Neural crest cell (in vitro differentiated cells): ENCODE measurements around the gene NUAK2. TPM values are rescaled to one million over a fixed set of nuclear protein-coding genes. Genes with fewer than 3 reads are reported as not detected.

Source experiments
- DNase-seq: peaks from one replicate; pipeline ENCODE4 v3.0.0; 2021; ENCODE audit warnings: low read depth, mixed read lengths, low spot score
- H3K27ac Mint-ChIP-seq: one replicate; pipeline ENCODE4 v1.8.0; 2021; ENCODE audit warnings: mild to moderate bottlenecking, mixed read lengths; ENCODE audit not compliant: unreplicated experiment
- H3K27me3 Mint-ChIP-seq: 2 replicates; pipeline ENCODE4 v1.8.0; 2021; ENCODE audit warnings: low read depth, mild to moderate bottlenecking, mixed read lengths
- H3K36me3 Mint-ChIP-seq: 2 replicates; pipeline ENCODE4 v1.8.0; 2021; ENCODE audit warnings: low read depth, mild to moderate bottlenecking, mixed read lengths
- H3K4me1 Mint-ChIP-seq: 2 replicates; pipeline ENCODE4 v1.8.0; 2021; ENCODE audit warnings: mixed read lengths
- H3K4me3 Mint-ChIP-seq: one replicate; pipeline ENCODE4 v1.8.0; 2021; ENCODE audit warnings: mild to moderate bottlenecking, mixed read lengths
- H3K9me3 Mint-ChIP-seq: 2 replicates; pipeline ENCODE4 v1.8.0; 2021; ENCODE audit warnings: mixed read lengths
- total RNA-seq: library from RNA; stranded (reverse); gene quantifications from 2 replicates; pipeline ENCODE4 v1.2.1, GENCODE V29; 2021
- TF ChIP-seq, protein P1 (sequence below): fragments of 200-600 bp; sonication (generic); conservative IDR thresholded peaks from 2 replicates; pipeline ENCODE4 v1.5.0; 2021; ENCODE audit warnings: antibody characterized with exemption, mild to moderate bottlenecking

NUAK2 gene
- total RNA-seq, 1 donor from 2014 or later = 15.4 TPM

DNA sequence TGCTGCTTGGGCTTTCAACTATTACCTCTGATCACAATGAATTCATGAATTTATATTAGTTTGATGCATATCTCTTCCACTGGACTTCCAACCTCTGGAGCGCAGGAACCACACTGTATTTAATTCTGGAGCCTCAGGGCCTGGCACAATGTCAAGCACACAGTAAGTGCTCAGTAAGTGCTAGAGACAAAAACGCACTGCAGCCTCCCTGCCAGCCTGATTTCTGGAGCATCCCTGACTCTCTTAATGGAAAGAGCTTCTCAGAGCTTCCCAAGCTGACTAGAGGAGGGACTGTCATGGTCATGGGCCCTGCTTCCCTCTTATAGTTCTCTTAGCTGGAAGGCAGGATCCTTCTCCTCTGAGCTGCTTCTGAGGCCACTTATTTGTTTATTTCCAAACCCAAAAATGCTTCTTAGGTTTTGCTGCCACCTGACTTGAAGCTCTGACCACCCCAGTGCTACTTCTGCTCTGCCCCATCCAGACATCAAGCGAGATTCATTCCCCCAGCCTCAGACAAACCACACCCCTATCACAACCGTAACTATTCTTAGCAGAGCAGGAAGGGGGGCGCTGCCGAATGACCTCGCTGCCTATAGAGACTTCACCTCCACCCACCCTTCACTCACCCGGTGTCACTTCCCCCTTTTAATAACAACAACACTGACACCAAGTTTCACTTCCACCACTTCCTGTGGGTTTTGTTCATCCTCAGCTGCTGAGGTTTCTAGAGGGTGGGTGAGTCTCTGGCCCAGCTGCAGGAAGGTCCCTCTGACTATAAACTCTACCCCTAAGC is 33.6 kb downstream of the NUAK2 start:
- DNase-seq = no peak
- H3K4me3 Mint-ChIP-seq = no peak overlapping the region
- H3K4me1 Mint-ChIP-seq = peaks cover 62% of the 10 kb centered on the region
- no peaks in the 10 kb centered on the region for H3K27me3 Mint-ChIP-seq
- H3K36me3 Mint-ChIP-seq = no peaks in the 10 kb centered on the region
- H3K27ac Mint-ChIP-seq = peak overlapping the region; percentile 87
- H3K9me3 Mint-ChIP-seq = no peaks in the 10 kb centered on the region
- TF ChIP-seq, protein P1, sequence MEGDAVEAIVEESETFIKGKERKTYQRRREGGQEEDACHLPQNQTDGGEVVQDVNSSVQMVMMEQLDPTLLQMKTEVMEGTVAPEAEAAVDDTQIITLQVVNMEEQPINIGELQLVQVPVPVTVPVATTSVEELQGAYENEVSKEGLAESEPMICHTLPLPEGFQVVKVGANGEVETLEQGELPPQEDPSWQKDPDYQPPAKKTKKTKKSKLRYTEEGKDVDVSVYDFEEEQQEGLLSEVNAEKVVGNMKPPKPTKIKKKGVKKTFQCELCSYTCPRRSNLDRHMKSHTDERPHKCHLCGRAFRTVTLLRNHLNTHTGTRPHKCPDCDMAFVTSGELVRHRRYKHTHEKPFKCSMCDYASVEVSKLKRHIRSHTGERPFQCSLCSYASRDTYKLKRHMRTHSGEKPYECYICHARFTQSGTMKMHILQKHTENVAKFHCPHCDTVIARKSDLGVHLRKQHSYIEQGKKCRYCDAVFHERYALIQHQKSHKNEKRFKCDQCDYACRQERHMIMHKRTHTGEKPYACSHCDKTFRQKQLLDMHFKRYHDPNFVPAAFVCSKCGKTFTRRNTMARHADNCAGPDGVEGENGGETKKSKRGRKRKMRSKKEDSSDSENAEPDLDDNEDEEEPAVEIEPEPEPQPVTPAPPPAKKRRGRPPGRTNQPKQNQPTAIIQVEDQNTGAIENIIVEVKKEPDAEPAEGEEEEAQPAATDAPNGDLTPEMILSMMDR = no peak

GRCh38 chr1:205287076-205287475 is 34.5 kb downstream of the NUAK2 start:
- H3K4me3 Mint-ChIP-seq = peak overlapping the region; percentile 9
- H3K4me1 Mint-ChIP-seq = peaks cover 65% of the 10 kb centered on the region
- TF ChIP-seq, protein P1 = no peak
- DNase-seq = no peak
- H3K36me3 Mint-ChIP-seq = no peaks in the 10 kb centered on the region
- H3K27ac Mint-ChIP-seq = peak overlapping the region; percentile 90
- no peaks in the 10 kb centered on the region for H3K27me3 Mint-ChIP-seq
- no peaks in the 10 kb centered on the region for H3K9me3 Mint-ChIP-seq

DNA sequence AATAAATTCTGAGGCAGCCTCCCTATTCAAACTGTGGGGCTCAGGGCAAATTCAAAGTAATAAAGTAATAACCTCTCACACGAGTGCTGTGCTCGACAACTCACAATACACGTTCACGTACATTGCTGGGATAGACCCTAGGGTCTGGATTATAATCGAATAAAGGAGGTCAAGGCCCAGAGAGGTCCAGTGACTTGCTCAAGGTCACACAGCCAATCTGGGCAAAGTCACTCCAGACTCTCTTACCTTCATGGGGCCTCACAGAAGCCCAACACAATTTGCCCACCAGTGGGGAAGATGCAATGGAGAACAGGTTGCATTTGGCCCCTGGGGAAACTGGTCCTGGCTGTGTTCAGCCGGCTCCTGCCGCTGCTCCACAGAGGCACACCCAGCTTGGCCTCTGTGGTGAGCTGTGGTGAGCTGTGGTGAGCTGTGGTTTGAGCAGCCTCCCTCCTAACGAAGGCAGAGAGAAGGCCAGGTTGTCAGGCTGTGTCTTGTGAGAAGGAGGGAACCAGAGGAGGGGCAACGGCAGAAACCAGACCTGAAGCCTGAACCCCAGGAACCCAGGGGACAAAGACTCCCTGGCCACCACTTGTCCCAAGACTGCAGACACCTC is 35.1 kb downstream of the NUAK2 start:
- H3K4me3 Mint-ChIP-seq = peak overlapping the region; percentile 52
- DNase-seq = no peak
- no peaks in the 10 kb centered on the region for H3K9me3 Mint-ChIP-seq
- H3K4me1 Mint-ChIP-seq = peaks cover 65% of the 10 kb centered on the region
- TF ChIP-seq, protein P1 = no peak
- no peaks in the 10 kb centered on the region for H3K36me3 Mint-ChIP-seq
- H3K27ac Mint-ChIP-seq = no peak overlapping the region
- no peaks in the 10 kb centered on the region for H3K27me3 Mint-ChIP-seq

- Mint-ChIP-seq H3K4me3 (peak overlapping the region; percentile 52), H3K4me1 (peaks cover 65% of the 10 kb centered on the region), H3K27ac (peak overlapping the region; percentile 69), H3K9me3 (no peaks in the 10 kb centered on the region), H3K27me3 (no peaks in the 10 kb centered on the region), H3K36me3 (no peaks in the 10 kb centered on the region)
- TF ChIP-seq, protein P1 = no peak
- DNase-seq = no peak
These were observed 36.0 kb downstream of the NUAK2 start for GRCh38 chr1:205285381-205286101.

GRCh38 chr1:205284420-205285144 is 37.0 kb downstream of the NUAK2 start:
- no peaks in the 10 kb centered on the region for H3K27me3 Mint-ChIP-seq
- peak overlapping the region; percentile 17 for H3K4me3 Mint-ChIP-seq
- H3K27ac Mint-ChIP-seq = peak overlapping the region; percentile 69
- no peaks in the 10 kb centered on the region for H3K9me3 Mint-ChIP-seq
- peaks cover 68% of the 10 kb centered on the region for H3K4me1 Mint-ChIP-seq
- DNase-seq = peak; percentile 55
- H3K36me3 Mint-ChIP-seq = no peaks in the 10 kb centered on the region
- TF ChIP-seq, protein P1 = no peak
